Vagina (tissue), 2 donors: Measurements from ENCODE around the gene SMCHD1.

ENCODE experiments used
- CTCF ChIP-seq, 3 experiments: fragments of 450-650 bp in 2 of 3; fragments of 200-600 bp in 1 of 3; sonication (generic) in 1 of 3; IDR thresholded peaks; one replicate each; pipeline ENCODE4 v1.5.1; 2017 to 2019; ENCODE audit warnings: antibody characterized with exemption in 3 of 3, mild to moderate bottlenecking in 2 of 3, moderate library complexity in 2 of 3
- POLR2AphosphoS5 ChIP-seq, 2 donors: sonication (generic); formaldehyde crosslinking; IDR thresholded peaks; one replicate each; pipeline ENCODE4 v1.9.0; 2017; ENCODE audit warnings: antibody characterized with exemption in 2 of 2, mild to moderate bottlenecking in 2 of 2, low read depth in 1 of 2; ENCODE audit not compliant: insufficient read depth in 1 of 2

- TF ChIP-seq CTCF (IDR thresholded peaks at IDR 0.05) (no peak), POLR2AphosphoS5 (IDR thresholded peaks at IDR 0.05; ENCODE audit: insufficient read depth in 1 of 2, low read depth in 1 of 2) (peak in 1 of 2 donors; percentile 62)
Observed at GRCh38 chr18:2847317-2848246, 192.1 kb downstream of the SMCHD1 start.
